RWPE1 (cell line): ENCODE data around the gene PSMA1.

ENCODE experiments used
- CTCF ChIA-PET: fragments of 350-600 bp; sonication (Branson Sonifier 250); formaldehyde crosslinking; extraction: SDS; loops from one replicate; lab custom pipeline; 2021; lab: Yijun Ruan, JAX
- POLR2A ChIA-PET: fragments of 400-600 bp; formaldehyde crosslinking; extraction: SDS; loops from one replicate; lab custom pipeline; 2020; ENCODE audit warnings: antibody characterized with exemption; ENCODE audit not compliant: low non-redundant PET; lab: Yijun Ruan, JAX
- DNase-seq: peaks from one replicate; pipeline ENCODE4 v3.0.0; 2012; ENCODE audit warnings: low spot score
- H3K27ac ChIP-seq: fragments of 450-650 bp; 2 replicates; pipeline ENCODE4 v1.5.1; 2017
- CTCF ChIP-seq: fragments of 450-650 bp; conservative IDR thresholded peaks from 2 replicates; pipeline ENCODE4 v1.5.1; 2017; ENCODE audit warnings: low read depth, mild to moderate bottlenecking

The PSMA1 gene

GRCh38 chr11:14500181-14500651, 20.0 kb downstream of the PSMA1 start:
- peak; percentile 61 for DNase-seq
- CTCF ChIA-PET, result no interaction called here

GRCh38 chr11:14499560-14500180, 20.5 kb downstream of the PSMA1 start, which contains the start of gene COPB1:
COPB1 (minus strand) TSS chr11:14499811; CDS start chr11:14498928, 883 bp downstream.
- no peak for TF ChIP-seq CTCF
- CTCF ChIA-PET, result no interaction called here
- H3K27ac ChIP-seq, result peak within 1 kb of the TSS; percentile 76
- POLR2A ChIA-PET, result no interaction called here
- DNase-seq, result peak; percentile 90

More at GRCh38 chr11:14500181-14500651, 20.0 kb downstream of the PSMA1 start:
- POLR2A ChIA-PET, result no interaction called here
- TF ChIP-seq CTCF, result no peak
- peak overlapping the region; percentile 76 for H3K27ac ChIP-seq

GRCh38 chr11:14499178-14499559, 21.0 kb downstream of the PSMA1 start:
- ChIA-PET CTCF (no interaction called here), POLR2A (no interaction called here)
- DNase-seq, result peak; percentile 45
- peak overlapping the region; percentile 76 for H3K27ac ChIP-seq
- TF ChIP-seq CTCF, result no peak

- POLR2A ChIA-PET, result no interaction called here
These were observed 39.5 kb downstream of the PSMA1 start for GRCh38 chr11:14480716-14481115.

GRCh38 chr11:14471127-14471526, 49.1 kb downstream of the PSMA1 start:
- TF ChIP-seq CTCF, result no peak
- DNase-seq, result no peak
- H3K27ac ChIP-seq, result no peak overlapping the region
- ChIA-PET POLR2A (interaction anchor here (0.6 kb wide), 1 partner anchor 18 kb away, joined by 3 read pairs; no protein-coding TSS in a partner anchor), CTCF (interaction anchor here (0.6 kb wide), 1 partner anchor 11 kb away, joined by 3 read pairs; no protein-coding TSS in a partner anchor)

More at GRCh38 chr11:14480716-14481115, 39.5 kb downstream of the PSMA1 start:
- no peak overlapping the region for H3K27ac ChIP-seq
- DNase-seq, result peak; percentile 4
- CTCF ChIA-PET, result interaction anchor here (0.6 kb wide), 1 partner anchor 26 kb away, joined by 3 read pairs; no protein-coding TSS in a partner anchor
- no peak for TF ChIP-seq CTCF

- CTCF ChIA-PET, result no interaction called here
- POLR2A ChIA-PET, result no interaction called here
- H3K27ac ChIP-seq, result no peak overlapping the region
- no peak for DNase-seq
- no peak for TF ChIP-seq CTCF
These were observed 56.6 kb downstream of the PSMA1 start for GRCh38 chr11:14463623-14464022.
